ENCODE data around the gene TLE6.

The TLE6 gene

GRCh38 chr19:2978166-2978767 lies 903 bp downstream of the TLE6 start:
- POLR2A ChIA-PET = no interaction called here
- CTCF ChIA-PET = interaction anchor here (1.3 to 4.5 kb wide), 4 partner anchors 16 to 507 kb away, joined by 4 to 22 read pairs (median 6); no protein-coding TSS in a partner anchor
- no peak overlapping the region for H3K4me3 ChIP-seq (ENCODE audit: low read depth, low read length)
- TF ChIP-seq CTCF (IDR thresholded peaks at IDR 0.05; ENCODE audit: insufficient read depth, low read length, missing control alignments) = no peak
- DNase-seq (ENCODE audit: low read depth, low spot score) = no peak

DNA sequence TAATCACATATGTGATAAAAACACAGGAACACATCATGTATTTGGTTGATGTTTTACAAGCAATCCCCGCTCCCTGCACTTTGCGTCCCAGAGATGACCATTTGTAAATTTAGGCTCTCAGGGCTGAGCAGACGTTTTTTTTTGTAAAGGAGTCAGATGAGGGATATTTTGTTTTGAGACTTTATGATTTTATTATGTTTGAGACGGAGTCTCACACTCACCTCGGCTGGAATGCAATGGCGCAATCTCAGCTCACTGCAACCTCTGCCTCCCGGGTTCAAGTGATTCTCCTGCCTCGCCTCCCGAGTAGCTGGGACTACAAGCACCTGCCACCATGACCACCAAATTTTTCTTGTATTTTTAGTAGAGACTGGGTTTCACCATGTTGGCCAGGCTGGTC lies 1.4 kb downstream of the TLE6 start:
- no peak overlapping the region for H3K4me3 ChIP-seq (ENCODE audit: low read depth, low read length)
- POLR2A ChIA-PET = no interaction called here
- no peak for TF ChIP-seq CTCF (IDR thresholded peaks at IDR 0.05; ENCODE audit: insufficient read depth, low read length, missing control alignments)
- no peak for DNase-seq (ENCODE audit: low read depth, low spot score)
- CTCF ChIA-PET = interaction anchor here (4.5 kb wide), 1 partner anchor 17 kb away, joined by 22 read pairs; no protein-coding TSS in a partner anchor

- no peak for TF ChIP-seq CTCF (IDR thresholded peaks at IDR 0.05; ENCODE audit: insufficient read depth, low read length, missing control alignments)
- POLR2A ChIA-PET = no interaction called here
- CTCF ChIA-PET = no interaction called here
- H3K4me3 ChIP-seq (ENCODE audit: low read depth, low read length) = no peak overlapping the region
- no peak for DNase-seq (ENCODE audit: low read depth, low spot score)
Measured at GRCh38 chr19:2981898-2982297, 4.5 kb downstream of the TLE6 start.

DNA sequence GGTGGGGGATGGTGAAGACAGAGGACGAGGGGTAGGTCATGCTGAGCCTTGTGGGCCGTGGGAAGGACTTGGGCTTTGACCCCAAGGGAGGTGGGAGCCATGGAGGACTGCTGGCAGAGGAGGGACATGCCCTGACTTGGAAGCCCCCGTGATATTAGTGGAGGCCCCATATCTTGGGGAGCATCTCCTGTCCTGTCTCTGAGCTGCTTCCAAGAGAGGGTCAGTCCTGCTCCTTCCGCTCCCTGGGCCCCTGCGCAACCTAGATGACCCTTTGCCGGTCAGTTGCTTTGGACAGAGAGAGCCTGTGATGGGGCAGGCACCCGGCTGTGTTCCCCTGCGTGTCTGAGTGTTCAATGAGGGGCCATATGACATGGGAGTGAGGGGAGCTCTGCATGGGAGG lies 5.2 kb downstream of the TLE6 start:
- TF ChIP-seq CTCF (IDR thresholded peaks at IDR 0.05; ENCODE audit: insufficient read depth, low read length, missing control alignments) = no peak
- no peak overlapping the region for H3K4me3 ChIP-seq (ENCODE audit: low read depth, low read length)
- no peak for DNase-seq (ENCODE audit: low read depth, low spot score)
- CTCF ChIA-PET = interaction anchor here (0.9 to 1.0 kb wide), 2 partner anchors 20 to 93 kb away, joined by 3 to 5 read pairs; no protein-coding TSS in a partner anchor
- POLR2A ChIA-PET = no interaction called here

DNA sequence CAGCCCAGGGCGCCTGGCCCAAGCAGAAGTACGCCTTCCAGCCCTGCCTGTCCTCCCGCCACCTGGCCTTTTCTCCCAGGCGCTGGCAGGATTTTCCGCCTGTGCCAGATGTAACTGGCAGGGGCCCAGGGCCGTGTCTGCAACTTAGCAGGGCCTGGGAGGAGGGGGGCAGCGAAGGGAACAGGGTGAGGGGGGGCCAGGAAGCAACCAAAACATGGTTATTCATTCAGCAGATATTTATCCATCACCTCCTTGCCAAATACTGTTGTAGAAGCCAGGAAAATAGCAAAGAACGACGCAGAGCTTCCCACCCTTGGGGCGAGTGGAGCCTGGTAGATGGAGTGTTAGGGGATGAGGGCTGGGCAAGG lies 5.6 kb downstream of the TLE6 start:
- TF ChIP-seq CTCF (IDR thresholded peaks at IDR 0.05; ENCODE audit: insufficient read depth, low read length, missing control alignments) = no peak
- H3K4me3 ChIP-seq (ENCODE audit: low read depth, low read length) = no peak overlapping the region
- CTCF ChIA-PET = interaction anchor here (0.9 to 1.0 kb wide), 2 partner anchors 20 to 92 kb away, joined by 3 to 5 read pairs; no protein-coding TSS in a partner anchor
- DNase-seq (ENCODE audit: low read depth, low spot score) = peak; percentile 67
- POLR2A ChIA-PET = no interaction called here

DNA sequence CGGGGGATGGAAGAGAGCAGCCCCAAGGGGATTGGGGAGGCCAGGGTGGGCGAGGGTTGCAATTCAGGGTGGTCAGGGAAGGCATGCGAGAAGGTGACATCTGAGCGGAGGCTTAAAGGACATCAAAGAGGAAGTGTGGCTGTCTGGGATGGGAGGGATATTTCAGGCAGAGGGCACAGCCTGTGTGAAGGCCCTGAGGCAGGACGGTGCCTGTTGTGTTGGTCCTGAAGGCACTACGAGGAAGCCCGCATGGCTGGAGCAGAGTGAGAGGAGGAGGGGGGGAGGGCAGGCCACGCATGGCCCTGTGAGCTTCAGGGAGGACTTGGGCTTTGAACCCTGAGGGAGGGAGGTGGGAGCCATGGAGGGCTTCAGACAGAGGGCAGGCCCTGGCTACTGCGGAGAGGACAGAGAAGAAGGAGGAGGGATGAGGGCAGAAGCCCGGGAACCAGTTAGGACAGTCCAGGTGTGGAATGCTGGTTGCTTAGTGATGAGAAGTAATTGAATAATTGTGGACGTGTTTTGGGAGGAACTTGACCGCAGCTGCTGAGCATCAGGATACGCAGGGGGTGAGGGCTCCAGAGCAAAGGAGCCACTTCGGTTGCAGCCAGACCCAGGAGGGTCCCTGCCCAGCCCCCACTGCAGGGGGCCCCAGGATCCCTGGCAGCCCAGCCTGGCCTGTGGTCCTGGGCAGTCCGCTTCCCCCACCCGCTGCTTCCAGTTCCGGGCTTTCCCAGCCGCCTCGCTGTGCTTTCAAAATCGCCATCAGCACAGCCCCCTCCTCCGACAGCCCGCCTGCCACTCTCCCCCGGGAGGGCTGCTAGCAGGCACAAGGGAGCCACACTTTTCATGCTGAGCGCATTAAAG lies 6.2 kb downstream of the TLE6 start:
- DNase-seq (ENCODE audit: low read depth, low spot score) = no peak
- CTCF ChIA-PET = interaction anchor here (0.9 to 1.0 kb wide), 2 partner anchors 21 to 92 kb away, joined by 3 to 5 read pairs; no protein-coding TSS in a partner anchor
- POLR2A ChIA-PET = no interaction called here
- peak overlapping the region; percentile 53 for H3K4me3 ChIP-seq (ENCODE audit: low read depth, low read length)
- no peak for TF ChIP-seq CTCF (IDR thresholded peaks at IDR 0.05; ENCODE audit: insufficient read depth, low read length, missing control alignments)

Data from AG04449 (cell line).